Prostate gland (tissue), 2 donors: ENCODE data around the gene SLC39A11.

Source experiments
- CTCF ChIP-seq, 4 experiments: fragments of 200-600 bp in 2 of 4; fragments of 450-650 bp in 2 of 4; sonication (generic) in 2 of 4; IDR thresholded peaks; 1 replicate in 3 of 4; 2 replicates in 1 of 4; pipeline ENCODE4 v1.5.1; 2016 to 2019; ENCODE audit warnings: antibody characterized with exemption in 4 of 4, mild to moderate bottlenecking in 2 of 4, moderate library complexity in 2 of 4
- POLR2A ChIP-seq: fragments of 450-650 bp; IDR thresholded peaks from one replicate; pipeline ENCODE4 v1.6.1; 2016; ENCODE audit warnings: antibody characterized with exemption, mild to moderate bottlenecking
- POLR2AphosphoS5 ChIP-seq: sonication (generic); formaldehyde crosslinking; IDR thresholded peaks from one replicate; pipeline ENCODE4 v1.6.1; 2017; ENCODE audit warnings: antibody characterized with exemption

DNA sequence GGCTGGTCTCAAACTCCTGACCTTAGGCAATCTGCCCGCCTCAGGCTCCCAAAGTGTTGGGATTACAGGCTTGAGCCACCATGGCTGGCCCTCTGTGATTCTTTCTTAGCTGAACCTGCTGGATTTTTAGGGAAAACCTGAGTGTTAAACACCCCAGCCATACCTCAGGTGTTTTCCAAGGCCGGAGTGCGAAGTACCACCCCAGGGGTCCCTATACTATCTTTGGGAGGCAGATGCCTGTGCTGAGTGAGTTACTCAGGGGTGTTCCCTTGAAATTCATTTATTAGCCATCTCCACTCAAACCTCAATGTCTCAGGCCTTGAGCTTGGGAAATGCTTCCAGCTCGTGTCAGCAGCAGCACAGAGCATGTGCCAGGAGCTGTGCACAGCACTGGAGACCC is 432.7 kb downstream of the SLC39A11 start:
- TF ChIP-seq CTCF (IDR thresholded peaks at IDR 0.05) (no peak), POLR2A (no peak), POLR2AphosphoS5 (no peak)
